Skeletal muscle cell (primary cell): ENCODE results near the gene PEAK1.
"Not testable (repeated sequence)": the region's sequence is repeated elsewhere in the genome, so short reads cannot be mapped to it uniquely, and the experiment has no call there.

Experiments
- DNase-seq: peaks from one replicate; pipeline ENCODE4 v3.0.0-alpha.2; 2010; ENCODE audit warnings: low read depth
- H3K4me3 ChIP-seq: 2 replicates; pipeline ENCODE4 v1.5.1; 2011; ENCODE audit warnings: low read depth, mild to moderate bottlenecking, control low read depth, low read length, moderate library complexity

PEAK1 gene

DNA sequence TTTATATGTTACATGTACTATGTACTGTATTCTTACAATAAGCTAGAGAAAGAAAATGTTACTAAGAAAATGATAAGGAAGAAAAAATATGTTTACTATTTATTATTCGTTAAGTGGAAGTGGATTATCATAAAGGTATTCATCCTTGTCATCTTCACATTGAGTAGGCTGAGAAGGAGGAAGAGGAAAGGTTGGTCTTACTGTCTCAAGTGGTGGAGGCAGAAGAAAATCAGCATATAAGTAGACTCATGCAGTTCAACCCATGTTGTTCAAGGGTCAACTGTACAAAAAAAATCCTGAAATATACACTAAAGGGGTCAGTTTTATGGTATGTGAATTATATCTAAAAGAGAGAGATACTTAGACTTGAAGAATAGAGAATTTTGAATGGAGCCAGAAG lies 6.5 kb upstream of the PEAK1 start:
- no peak for DNase-seq
- H3K4me3 ChIP-seq = no peak overlapping the region

DNA sequence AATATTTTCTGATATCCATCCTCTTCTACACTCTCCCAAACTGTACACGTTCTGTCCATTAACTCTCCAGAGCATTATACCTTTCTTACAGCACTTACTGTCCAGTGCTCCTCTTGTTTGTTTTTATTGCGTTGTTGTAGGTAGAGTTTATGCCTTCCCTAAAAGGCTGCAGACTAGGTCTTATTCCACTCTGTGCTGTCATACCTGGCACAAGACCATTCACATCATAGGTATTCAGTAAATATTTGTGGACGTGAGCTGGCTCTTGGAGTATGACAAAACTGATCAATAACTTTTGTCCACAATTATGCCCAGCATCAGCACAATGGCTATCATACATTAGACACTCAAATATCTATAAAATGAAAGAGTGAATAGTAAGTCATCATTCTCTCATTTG lies 5.2 kb upstream of the PEAK1 start:
- DNase-seq = no peak
- no peak overlapping the region for H3K4me3 ChIP-seq

DNA sequence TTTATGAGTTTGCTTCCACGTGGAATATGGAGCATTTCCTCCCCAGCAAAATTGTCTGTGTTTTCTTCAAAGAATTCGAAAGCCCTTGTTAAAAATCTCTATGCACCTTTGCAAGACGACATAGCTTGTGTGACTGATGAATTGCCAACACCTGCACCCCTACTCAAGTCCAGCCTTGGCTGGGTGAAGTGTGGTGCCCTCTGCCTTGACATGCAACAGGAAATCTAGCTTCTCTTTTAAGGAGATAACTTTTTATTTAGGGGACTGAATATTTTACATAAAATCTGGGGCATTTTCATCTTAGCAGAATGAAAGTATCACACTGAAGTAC lies 1.4 kb upstream of the PEAK1 start:
- H3K4me3 ChIP-seq = peak overlapping the region; percentile 87
- no peak for DNase-seq

DNA sequence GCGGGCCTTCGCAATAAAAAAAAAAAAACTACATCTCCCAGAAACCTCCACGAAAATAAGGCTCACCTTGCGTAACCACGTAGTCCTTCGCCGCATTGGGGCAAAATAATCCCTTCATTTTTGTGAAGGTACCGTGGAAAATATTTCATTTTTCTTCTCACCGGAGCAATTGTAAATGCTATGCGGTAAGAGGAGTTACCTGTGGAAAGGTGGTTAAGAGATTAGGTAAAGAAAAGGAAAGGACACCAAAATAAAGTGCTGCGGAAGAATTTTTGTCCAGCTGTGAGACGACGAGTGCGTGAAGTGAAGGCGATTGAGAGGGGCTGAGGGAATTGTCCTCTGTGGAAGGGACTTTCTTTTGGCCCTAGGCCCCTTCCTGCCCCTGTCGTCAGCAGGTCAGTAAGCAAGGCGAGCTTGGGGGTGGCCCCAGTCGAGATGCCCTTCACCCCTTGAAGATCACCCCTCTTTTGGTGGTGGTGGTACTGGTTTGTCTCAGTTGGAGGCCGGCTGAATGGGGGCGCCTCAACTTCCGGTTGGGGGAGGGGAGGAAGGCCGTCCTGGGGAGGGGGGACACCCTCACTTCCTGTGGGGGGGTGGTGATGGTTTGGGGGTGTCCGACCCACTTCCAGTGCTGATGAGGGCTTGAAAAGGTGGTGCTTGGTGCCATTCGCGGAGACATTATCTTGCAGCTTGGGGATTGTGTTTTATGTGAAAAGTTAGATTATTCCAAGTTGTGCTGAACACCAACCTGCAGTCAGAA lies 886 bp upstream of the PEAK1 start, which contains the start of gene HMG20A:
TSS of gene HMG20A (plus strand) at position 279 of the 760 bp plus-strand sequence. CDS start 37,520 bp downstream, outside the sequence.
- peak within 1 kb of the TSS; percentile 88 for H3K4me3 ChIP-seq
- DNase-seq = peak; percentile 67

DNA sequence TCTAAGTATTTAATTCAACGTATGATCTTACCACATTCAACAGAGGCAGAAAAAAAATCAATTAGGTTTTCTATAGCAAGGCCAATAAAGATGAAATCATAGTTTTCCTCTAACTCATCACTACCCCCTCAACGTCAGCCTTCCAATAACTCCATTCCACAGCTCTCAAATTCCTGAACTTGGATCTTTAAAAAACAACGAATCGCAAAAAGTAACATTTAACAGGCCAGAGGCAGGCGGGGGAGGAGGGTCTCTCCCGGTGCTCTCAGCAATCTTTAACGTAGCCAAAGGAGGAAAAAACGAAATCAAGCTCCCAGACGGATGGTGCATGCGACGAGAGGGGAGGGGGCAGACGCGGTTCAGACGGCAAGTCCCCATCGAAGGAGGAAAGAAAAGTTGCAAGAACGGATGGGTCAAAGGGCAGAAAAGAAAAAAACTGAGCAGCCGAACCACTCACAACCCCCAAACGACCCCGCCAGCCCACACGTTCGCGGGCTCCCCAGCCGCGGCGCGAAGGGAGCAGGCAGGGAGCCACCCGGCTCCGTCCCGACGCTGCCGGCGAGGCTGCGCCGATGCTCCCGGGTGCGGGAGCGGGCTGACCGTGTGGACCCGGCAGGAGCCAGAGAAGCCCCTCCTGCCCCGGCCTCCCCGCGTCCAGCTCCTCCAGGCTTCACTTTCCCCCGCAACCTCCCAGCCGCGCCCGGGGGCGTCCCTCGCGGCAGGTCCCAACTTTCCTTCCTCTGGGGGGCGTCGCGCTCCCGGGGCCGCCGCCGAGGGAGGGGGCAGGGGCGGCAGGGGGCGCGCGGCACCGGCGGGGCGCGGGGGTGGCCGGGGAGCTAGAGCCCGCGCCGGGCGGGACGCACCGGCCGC lies 703 bp downstream of the PEAK1 start:
- no peak for DNase-seq
- peak overlapping the region; percentile 88 for H3K4me3 ChIP-seq

DNA sequence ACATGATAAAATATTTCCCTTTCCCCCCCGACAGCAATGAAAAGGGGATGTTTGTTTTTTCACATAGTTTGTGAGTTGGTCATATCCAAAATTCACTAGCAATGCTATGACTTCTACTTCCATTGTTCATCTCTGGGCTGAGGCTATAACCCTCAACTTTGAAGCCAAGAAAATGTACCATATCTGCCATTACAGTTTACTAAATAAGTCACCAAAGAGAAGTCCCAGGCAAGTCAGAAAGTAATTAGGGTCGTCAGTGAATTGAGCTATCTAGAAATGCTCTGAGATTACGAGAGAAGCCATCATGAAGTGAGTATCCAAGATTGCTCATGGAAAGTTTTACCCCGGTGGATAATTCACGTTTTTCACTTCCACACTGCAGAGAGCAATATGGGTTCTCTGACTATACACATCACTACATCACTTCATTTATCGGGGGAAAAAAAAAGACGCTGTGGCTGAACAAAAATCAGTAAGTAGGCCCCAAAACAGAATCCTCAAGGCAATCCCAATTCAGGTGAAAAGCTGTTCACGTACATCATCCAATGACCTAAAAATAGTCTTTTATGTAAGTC lies 1.4 kb downstream of the PEAK1 start:
- no peak for DNase-seq
- peak overlapping the region; percentile 88 for H3K4me3 ChIP-seq

DNA sequence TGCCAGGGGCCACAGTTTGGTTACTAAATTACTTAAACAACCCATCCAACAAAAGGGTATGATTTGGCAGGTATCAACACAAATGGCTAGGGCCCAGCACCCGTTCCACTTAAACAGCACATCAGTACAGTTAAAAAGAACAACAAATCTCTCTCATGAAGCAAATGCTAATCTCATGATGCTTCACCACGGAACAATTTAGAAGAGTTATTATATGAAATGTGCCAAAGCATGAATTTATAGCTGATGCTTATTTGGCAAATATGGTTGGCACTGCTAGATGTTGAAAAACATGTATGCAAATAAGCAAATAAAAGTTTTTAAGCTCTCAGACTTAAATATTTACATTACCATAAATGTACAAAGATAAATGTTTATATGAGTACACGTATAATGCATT lies 2.3 kb downstream of the PEAK1 start:
- no peak overlapping the region for H3K4me3 ChIP-seq
- no peak for DNase-seq

DNA sequence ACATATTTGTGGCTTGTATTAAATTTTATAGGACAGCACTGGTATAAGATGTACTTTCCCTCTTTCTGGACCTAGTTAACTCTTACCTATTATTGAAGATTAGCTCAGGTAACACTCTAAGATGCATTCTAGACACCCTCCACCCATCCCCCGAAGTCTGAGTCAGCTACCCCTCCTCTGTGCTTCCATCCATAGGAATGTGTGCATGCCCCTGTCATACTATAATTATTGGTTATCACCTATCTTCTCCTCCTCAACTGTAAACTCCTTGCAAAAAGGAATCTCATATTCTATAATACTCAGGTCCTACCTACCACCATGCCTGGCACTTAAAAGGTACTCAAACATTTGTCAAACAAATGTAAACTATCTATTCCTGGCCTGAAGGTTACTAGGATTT lies 3.0 kb downstream of the PEAK1 start:
- no peak for DNase-seq
- H3K4me3 ChIP-seq = no peak overlapping the region

DNA sequence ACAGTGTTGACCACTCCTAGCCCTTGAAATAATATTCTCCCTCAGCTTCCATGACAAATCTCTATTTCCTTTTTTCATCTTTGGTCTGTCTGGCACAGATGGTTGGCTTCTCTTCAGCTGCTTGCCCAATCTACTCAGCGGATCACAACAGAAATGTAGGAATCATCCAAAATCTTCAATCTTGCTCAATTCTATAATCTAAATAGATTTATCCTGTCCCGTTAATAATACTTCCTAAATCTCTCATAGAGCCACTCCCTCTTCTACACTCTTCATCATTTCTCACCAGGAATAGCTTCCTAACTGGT lies 3.8 kb downstream of the PEAK1 start:
- H3K4me3 ChIP-seq = no peak overlapping the region
- peak; percentile 51 for DNase-seq

DNA sequence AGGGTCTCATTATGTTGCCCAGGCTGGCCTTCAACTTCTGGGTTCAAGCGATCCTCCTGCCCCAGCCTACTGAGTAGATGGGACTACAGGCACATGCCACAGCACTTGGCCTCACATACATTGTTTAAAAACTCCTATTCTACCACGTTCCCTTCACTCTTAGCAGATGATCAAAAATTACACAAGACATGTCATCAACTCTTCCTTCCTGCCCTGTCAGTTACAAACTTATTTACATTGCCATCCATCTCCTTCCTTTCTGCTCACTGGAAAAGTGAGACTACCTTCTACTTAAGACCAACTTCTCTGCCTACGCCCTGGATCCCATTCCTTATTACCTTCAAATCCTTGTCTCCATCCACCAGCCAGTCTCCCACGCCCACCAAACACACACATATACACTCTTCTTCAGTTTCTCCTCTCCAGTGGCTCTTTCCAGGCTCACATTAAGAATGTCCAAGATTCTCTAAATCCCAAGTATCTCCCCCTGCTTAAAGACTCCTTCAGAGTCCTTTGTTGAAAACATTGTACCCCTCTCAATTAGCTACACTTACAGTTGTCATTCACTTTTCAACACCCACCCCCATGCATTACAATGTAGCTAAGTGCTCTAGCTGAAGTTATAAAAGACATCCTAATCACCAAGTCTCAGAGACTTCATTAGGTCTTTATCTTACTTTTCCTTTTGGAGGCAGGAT lies 4.3 kb downstream of the PEAK1 start:
- no peak for DNase-seq

DNA sequence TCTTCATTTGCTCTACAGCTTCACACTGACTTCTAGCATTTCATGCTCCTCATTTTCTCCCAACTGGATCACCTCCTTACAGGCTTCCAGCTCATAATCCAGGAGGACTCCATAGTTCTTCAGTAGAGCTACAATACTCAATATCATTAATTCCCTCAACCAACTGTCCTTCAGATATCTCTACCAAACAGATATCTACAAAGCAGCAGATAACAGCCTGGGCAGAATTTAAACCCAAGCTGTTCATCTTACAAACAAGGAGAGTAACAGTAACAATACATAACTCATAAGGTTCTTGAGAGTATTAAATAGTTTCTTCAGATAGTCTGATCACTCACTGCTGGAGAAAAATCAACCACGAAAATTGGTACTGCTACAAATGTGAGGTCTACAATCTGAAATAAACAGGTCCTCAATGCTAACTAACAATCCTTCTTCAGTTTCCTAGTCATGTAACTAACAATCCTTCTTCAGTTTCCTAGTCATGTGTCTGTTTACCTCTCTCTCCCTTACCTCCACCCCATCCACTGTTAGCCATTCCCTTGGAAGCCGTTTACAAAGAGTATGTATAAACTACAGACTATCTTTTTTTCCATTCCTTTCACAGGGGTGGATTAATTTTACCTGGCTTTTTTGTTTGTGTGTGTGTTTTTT lies 5.0 kb downstream of the PEAK1 start:
- DNase-seq = no peak

More for the DNA sequence above, 4.3 kb downstream of the PEAK1 start:
- no peak overlapping the region for H3K4me3 ChIP-seq

DNA sequence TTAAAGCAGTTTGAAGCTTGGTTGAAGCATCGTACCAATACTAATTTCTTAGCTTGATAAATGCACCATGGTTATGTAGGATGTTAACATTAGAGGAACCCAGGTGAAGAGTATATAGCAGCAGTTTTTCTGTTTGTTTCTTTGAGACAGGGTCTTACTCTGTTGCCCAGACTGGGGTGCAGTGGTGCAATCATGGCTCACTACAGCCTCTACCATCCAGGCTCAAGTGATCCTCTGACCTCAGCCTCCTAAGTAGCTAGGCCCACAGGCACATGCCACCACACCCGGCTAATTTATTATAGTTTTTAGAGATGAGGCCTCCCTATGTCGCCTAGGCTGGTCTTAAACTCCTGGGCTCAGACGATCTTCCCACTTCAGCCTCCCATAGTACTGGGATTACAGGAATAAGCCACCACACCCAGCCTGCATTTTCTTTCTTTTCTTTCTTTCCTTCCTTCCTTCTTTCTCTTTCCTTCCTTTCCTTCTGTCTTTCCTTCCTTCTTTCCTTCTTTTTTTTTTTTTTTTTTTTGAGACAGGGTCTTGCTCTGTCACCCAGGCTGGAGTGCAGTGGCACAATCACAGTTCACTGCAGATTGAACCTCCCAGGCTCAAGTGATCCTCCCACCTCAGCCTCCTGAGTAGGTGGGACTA lies 6.1 kb downstream of the PEAK1 start:
- no peak for DNase-seq
- H3K4me3 ChIP-seq = no peak overlapping the region

More for the DNA sequence above, 5.0 kb downstream of the PEAK1 start:
- H3K4me3 ChIP-seq = no peak overlapping the region

DNA sequence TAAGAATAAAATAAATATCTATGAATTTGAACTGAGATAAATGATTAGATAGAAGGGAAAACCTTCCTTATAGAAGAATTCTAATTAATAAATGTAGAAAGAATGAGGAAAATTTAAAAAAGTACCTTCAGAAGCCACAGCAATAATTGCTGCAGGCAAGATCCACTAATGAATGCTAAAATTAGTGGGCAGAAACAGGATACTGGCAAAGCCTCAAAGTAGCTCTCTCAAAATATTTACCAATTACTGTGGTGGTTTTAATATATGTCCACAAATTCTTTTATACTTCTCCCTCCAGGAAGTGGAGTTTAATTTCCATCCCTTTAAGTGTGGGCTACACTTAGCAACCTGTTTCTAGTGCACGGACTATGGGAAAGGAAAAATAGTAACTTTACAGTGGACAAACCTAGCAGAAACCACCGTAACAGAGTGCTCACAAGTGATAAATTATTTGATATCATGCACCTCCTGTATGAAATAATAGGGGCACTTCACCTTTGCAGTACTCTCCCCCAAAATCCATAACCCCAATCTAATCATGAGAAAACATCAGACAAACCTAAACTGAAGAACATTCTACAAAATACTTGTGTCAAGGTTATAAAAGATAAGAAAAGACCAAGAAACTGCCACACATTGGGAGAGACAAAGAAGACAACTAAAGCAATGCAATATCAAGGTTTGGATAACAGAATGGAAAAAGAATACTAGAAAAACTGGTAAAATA lies 6.8 kb downstream of the PEAK1 start:
- DNase-seq = no peak
- H3K4me3 ChIP-seq = no peak overlapping the region

DNA sequence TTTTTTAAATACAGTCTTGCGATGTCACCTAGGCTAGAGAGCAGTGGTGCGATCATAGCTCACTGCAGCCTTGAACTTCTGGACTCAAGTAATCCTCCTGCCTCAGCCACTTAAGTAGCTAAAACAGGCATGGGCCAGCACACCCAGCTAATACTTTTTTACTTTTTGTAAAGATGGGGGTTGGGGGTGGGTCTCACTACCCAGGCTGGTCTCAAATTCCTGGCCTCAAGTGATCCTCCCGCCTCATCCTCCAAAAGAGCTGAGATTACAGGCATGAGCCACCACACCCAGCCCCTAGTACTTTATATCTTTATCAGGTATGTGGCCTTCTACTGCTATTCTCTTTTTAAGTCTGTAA lies 8.3 kb downstream of the PEAK1 start:
- no peak for DNase-seq
- no peak overlapping the region for H3K4me3 ChIP-seq

DNA sequence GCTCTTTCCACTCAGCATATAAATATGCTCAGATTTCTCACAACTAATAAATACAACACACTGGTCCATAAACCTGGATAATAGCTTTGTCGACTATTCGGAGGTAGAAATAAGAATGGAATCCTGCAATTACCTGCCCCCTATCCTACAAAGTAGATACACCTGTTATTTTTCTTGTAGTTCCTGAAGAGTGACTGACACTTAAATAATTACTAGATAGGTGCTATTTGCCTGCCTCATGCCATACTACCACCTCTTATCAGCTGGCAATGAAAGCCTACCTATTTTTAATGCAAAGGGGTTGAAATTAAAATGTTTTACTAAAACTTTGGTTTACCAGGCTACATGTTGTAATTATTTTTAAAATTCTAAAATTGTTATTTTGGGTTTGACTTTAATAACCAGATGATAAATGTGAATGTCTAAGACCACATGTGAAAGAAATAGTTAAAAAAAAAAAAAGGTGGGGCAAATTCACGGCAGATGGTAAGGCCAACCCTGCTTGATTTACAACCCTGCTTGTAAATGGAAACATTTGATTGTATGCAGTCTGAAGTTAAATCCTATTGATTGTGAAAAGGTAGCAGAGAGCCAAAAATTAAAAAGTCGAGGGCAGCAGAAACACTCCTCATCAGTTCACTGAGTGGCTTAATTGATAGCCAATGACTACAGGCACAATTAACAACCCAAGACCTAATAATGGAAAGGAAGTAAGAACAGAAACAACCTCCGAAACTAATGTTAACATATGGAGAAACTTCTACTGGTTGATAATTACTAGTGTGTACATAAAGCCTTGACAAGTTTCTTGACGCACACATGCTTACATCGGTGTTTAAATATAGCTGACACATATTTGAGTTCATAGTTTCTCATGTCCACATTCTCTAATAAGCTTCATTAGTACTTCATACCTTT lies 8.9 kb downstream of the PEAK1 start:
- no peak for DNase-seq
- H3K4me3 ChIP-seq = no peak overlapping the region

DNA sequence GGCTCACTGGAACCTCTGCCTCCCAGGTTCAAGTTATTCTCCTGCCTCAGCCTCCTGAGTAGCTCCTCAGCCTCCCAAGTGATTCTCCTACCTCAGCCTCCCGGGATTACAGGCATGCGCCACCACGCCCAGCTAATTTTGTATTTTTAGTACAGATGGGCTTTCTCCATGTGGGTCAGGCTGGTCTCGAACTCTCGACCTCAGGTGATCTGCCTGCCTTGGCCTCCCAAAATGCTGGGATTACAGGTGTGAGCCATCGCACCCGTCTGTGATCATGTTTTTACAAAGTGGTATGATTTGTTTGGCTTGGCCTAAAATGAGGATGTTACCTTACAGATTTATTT lies 9.8 kb downstream of the PEAK1 start:
- not testable (repeated sequence) for DNase-seq, H3K4me3 ChIP-seq

DNA sequence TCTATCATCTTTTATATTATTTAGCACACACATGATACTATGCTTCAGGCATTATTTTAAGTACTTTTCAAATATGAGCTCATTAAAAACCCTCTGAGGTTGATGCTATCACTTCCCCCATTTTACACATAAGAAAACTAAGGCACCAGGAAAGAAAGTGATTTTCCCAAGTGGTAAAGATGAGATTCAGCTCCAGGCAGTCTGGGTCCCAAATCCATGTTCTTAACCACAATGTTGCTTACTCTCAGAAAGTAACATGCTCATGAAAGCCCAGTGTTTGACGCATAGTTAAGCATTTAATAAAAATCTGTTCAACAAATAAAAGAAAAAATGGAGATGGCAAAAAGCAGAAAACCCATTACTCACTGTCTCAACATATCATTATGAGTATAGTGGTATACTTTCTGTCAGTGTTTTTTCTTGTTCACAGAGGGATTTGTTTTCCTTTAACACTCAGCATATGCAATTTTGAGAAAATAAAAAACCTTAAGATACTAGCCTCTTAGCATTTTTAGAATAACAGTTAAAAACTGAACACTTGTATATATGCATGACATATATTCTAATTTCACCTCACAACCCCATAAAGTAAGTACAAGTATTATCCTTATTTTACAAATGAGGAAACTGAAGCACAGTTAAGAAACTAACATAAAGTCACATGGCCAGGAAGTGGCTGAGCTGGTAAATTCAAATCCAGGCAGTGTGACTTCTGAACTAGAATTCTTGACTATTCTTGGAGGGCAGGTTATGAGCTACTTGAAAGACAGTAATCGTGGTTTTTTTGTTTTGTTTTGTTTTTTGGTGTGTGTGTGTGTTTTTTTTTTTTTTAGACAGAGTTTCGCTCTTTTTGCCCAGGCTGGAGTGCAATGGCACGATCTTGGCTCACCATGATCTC lies 10.4 kb downstream of the PEAK1 start:
- DNase-seq = no peak

More for the DNA sequence above, 10.4 kb downstream of the PEAK1 start:
- H3K4me3 ChIP-seq = no peak overlapping the region
